WTC11 (cell line): Measurements from ENCODE around the gene MYNN. TPM values are rescaled to one million over a fixed set of nuclear protein-coding genes. Genes with fewer than 3 reads are reported as not detected.
A peak's percentile ranks its signal among the peaks of the same experiment; 100 is the strongest.

Experiments used
- ATF3 ChIP-seq: sonication (generic); formaldehyde crosslinking; conservative IDR thresholded peaks from 2 replicates; pipeline ENCODE4 v1.8.1; 2022; ENCODE audit warnings: mild to moderate bottlenecking, missing genetic modification reagents
- ATF6 ChIP-seq: sonication (generic); formaldehyde crosslinking; IDR thresholded peaks from 2 replicates; pipeline ENCODE4 v1.8.1; 2023; ENCODE audit warnings: mild to moderate bottlenecking, missing genetic modification reagents
- CREM ChIP-seq: sonication (generic); formaldehyde crosslinking; IDR thresholded peaks from 2 replicates; pipeline ENCODE4 v1.8.1; 2022; ENCODE audit warnings: mild to moderate bottlenecking, missing genetic modification reagents, moderate library complexity
- CTCF ChIP-seq: fragments of 200-600 bp; IDR thresholded peaks from 2 replicates; pipeline ENCODE4 v1.8.0; 2022; ENCODE audit warnings: antibody characterized with exemption
- E2F1 ChIP-seq: sonication (generic); formaldehyde crosslinking; IDR thresholded peaks from 2 replicates; pipeline ENCODE4 v1.8.0; 2022; ENCODE audit warnings: mild to moderate bottlenecking, missing genetic modification reagents
- E2F4 ChIP-seq: sonication (generic); formaldehyde crosslinking; IDR thresholded peaks from 2 replicates; pipeline ENCODE4 v1.8.1; 2022; ENCODE audit warnings: low read depth, mild to moderate bottlenecking, moderate library complexity, missing genetic modification reagents, borderline replicate concordance
- ELF4 ChIP-seq: sonication (generic); formaldehyde crosslinking; IDR thresholded peaks from 2 replicates; pipeline ENCODE4 v1.8.1; 2022; ENCODE audit warnings: low read depth, mild to moderate bottlenecking, moderate library complexity, missing genetic modification reagents
- EMX1 ChIP-seq: fragments of 250-450 bp; sonication (Bioruptor Pico); IDR thresholded peaks from 2 replicates; pipeline ENCODE4 v1.8.0; 2021; ENCODE audit warnings: mild to moderate bottlenecking
- ERG ChIP-seq: fragments of 250-450 bp; sonication (Bioruptor Pico); IDR thresholded peaks from 2 replicates; pipeline ENCODE4 v1.8.0; 2021; ENCODE audit warnings: mild to moderate bottlenecking
- FOXP1 ChIP-seq: sonication (generic); formaldehyde crosslinking; IDR thresholded peaks from 2 replicates; pipeline ENCODE4 v1.8.0; 2022; ENCODE audit warnings: missing genetic modification reagents, mild to moderate bottlenecking, moderate library complexity, borderline replicate concordance
- MLX ChIP-seq: sonication (generic); formaldehyde crosslinking; IDR thresholded peaks from 2 replicates; pipeline ENCODE4 v1.8.1; 2023; ENCODE audit warnings: mild to moderate bottlenecking, missing genetic modification reagents, moderate library complexity
- NFE2L1 ChIP-seq: sonication (generic); formaldehyde crosslinking; IDR thresholded peaks from 2 replicates; pipeline ENCODE4 v1.8.1; 2023; ENCODE audit warnings: missing genetic modification reagents
- PRDM15 ChIP-seq: sonication (generic); formaldehyde crosslinking; IDR thresholded peaks from 2 replicates; pipeline ENCODE4 v1.8.0; 2022; ENCODE audit warnings: missing genetic modification reagents
- SOX15 ChIP-seq: fragments of 250-450 bp; sonication (Bioruptor Pico); IDR thresholded peaks from 2 replicates; pipeline ENCODE4 v1.9.0; 2021; ENCODE audit warnings: mild to moderate bottlenecking
- SP1 ChIP-seq: sonication (generic); formaldehyde crosslinking; conservative IDR thresholded peaks from 2 replicates; pipeline ENCODE4 v1.8.1; 2022; ENCODE audit warnings: missing genetic modification reagents
- TP53 ChIP-seq: sonication (generic); formaldehyde crosslinking; IDR thresholded peaks from 2 replicates; pipeline ENCODE4 v1.8.1; 2023; ENCODE audit warnings: mild to moderate bottlenecking, missing genetic modification reagents
- ZMAT4 ChIP-seq: fragments of 250-450 bp; sonication (Bioruptor Pico); IDR thresholded peaks from 2 replicates; pipeline ENCODE4 v1.9.0; 2021; ENCODE audit warnings: mild to moderate bottlenecking
- ZNF317 ChIP-seq: sonication (generic); formaldehyde crosslinking; IDR thresholded peaks from 2 replicates; pipeline ENCODE4 v1.8.1; 2023; ENCODE audit warnings: low read depth, mild to moderate bottlenecking, moderate library complexity, missing genetic modification reagents, borderline replicate concordance
- ZNF396 ChIP-seq: fragments of 250-450 bp; sonication (Bioruptor Pico); IDR thresholded peaks from 2 replicates; pipeline ENCODE4 v1.8.0; 2021; ENCODE audit warnings: mild to moderate bottlenecking, moderate library complexity, borderline replicate concordance
- ZNF416 ChIP-seq: fragments of 250-450 bp; sonication (Bioruptor Pico); IDR thresholded peaks from 2 replicates; pipeline ENCODE4 v1.9.0; 2021; ENCODE audit warnings: mild to moderate bottlenecking, inconsistent platforms
- ZNF512 ChIP-seq: sonication (generic); formaldehyde crosslinking; IDR thresholded peaks from 2 replicates; pipeline ENCODE4 v1.8.1; 2022; ENCODE audit warnings: missing genetic modification reagents, borderline replicate concordance
- ZNF671 ChIP-seq: fragments of 250-450 bp; sonication (Bioruptor Pico); IDR thresholded peaks from 2 replicates; pipeline ENCODE4 v1.8.0; 2021; ENCODE audit warnings: mild to moderate bottlenecking
- total RNA-seq: library from RNA; stranded (reverse); gene quantifications from 3 replicates; pipeline ENCODE4 v1.2.3, GENCODE V29; 2021

MYNN gene
- total RNA-seq, 1 experiment from 2014 or later = 14.3 TPM

GRCh38 chr3:169764882-169765612 lies 8.1 kb upstream of the MYNN start, which contains the start of gene TERC (continued):
- TF ChIP-seq EMX1 (peak; percentile 81), TP53 (CRISPR knock-in tag) (no peak), ERG (CRISPR knock-in tag) (peak; percentile 87), ATF3 (CRISPR knock-in tag) (no peak), SP1 (peak; percentile 30; the same call in 1 of the 2 replicates), ELF4 (CRISPR knock-in tag) (no peak), ZNF416 (CRISPR knock-in tag) (peak; percentile 95), ZNF671 (peak; percentile 60; the same call in 1 of the 2 replicates), CTCF (no peak), MLX (no peak), E2F1 (CRISPR knock-in tag) (no peak), ZNF396 (CRISPR knock-in tag) (no peak), ZMAT4 (peak; percentile 70; the same call in 1 of the 2 replicates), ZNF512 (CRISPR knock-in tag) (no peak), ZNF317 (CRISPR knock-in tag) (0 out of 2 replicates have a peak, but pooled peaks have one; percentile 4), PRDM15 (CRISPR knock-in tag) (no peak), CREM (CRISPR knock-in tag) (no peak), ATF6 (CRISPR knock-in tag) (no peak), NFE2L1 (no peak), FOXP1 (no peak), E2F4 (no peak), SOX15 (CRISPR knock-in tag) (no peak)
